Epithelial cell of proximal tubule (primary cell): ENCODE measurements around the gene KIDINS220. TPM values are rescaled to one million over a fixed set of nuclear protein-coding genes. Genes with fewer than 3 reads are reported as not detected.
A peak's percentile ranks its signal among the peaks of the same experiment; 100 is the strongest.

Source experiments
- DNase-seq: peaks from one replicate; pipeline ENCODE4 v3.0.0-alpha.2; 2011; ENCODE audit warnings: low read depth
- H3K4me3 ChIP-seq: 2 replicates; pipeline ENCODE4 v1.5.1; 2011; ENCODE audit warnings: low read depth, mild to moderate bottlenecking, low read length
- total RNA-seq: library from RNA; depleted of rRNA; stranded (reverse); fragments of >200 nt; gene quantifications from 2 replicates; pipeline ENCODE4 v1.2.3, GENCODE V29; 2015
- TF ChIP-seq, protein P1 (sequence below): conservative IDR thresholded peaks from 2 replicates; pipeline ENCODE4 v1.5.1; 2012; ENCODE audit warnings: low read depth, mild to moderate bottlenecking, low read length

KIDINS220 gene
- total RNA-seq = 17.4 and 27.0 TPM in 2 replicates

DNA sequence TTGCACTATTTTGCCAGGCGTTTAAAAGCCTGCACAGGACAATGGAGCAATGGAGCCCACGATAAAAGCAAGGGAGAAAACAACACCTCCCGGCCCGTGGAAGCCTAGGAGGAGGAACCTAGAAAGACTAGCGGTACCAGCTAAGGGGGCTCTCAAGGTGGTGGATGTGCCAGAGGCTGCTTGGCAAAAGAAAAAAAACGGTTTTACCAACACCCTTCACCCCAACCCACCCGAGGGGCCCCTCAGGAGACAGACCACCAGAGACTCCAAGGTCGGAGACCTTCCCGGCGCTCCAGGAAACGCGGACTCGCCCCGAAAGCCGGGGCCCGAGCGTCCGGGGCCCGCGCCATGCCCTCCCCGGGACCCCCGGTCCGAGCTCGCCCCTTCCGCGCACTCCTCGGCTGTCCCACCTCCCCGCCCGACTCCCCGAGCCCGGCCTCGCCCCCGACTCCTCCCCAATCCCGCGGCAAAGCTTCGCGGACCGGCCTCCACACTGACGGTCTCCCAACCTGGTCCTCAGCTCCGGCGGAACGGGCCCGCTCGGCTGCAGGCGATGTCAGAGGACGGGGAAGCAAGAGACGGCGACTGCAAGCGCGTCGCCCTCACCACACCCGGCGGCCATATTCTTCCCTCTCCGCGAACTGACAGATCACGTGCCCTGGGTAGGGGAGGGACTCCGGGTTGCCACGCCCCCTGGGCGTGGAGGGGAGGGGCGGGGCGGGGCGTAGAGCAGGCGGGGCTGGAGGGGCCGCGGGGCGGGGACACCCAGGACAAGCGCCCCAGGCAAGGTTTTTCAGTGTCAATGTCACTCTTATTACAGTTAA lies at the start of gene KIDINS220:
TSS of gene KIDINS220 (minus strand) at position 643 of the 824 bp plus-strand sequence. CDS start 10,520 bp downstream, outside the sequence.
- H3K4me3 ChIP-seq = peak within 1 kb of the TSS; percentile 68
- DNase-seq = no peak
- TF ChIP-seq, protein P1, sequence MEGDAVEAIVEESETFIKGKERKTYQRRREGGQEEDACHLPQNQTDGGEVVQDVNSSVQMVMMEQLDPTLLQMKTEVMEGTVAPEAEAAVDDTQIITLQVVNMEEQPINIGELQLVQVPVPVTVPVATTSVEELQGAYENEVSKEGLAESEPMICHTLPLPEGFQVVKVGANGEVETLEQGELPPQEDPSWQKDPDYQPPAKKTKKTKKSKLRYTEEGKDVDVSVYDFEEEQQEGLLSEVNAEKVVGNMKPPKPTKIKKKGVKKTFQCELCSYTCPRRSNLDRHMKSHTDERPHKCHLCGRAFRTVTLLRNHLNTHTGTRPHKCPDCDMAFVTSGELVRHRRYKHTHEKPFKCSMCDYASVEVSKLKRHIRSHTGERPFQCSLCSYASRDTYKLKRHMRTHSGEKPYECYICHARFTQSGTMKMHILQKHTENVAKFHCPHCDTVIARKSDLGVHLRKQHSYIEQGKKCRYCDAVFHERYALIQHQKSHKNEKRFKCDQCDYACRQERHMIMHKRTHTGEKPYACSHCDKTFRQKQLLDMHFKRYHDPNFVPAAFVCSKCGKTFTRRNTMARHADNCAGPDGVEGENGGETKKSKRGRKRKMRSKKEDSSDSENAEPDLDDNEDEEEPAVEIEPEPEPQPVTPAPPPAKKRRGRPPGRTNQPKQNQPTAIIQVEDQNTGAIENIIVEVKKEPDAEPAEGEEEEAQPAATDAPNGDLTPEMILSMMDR = no peak

DNA sequence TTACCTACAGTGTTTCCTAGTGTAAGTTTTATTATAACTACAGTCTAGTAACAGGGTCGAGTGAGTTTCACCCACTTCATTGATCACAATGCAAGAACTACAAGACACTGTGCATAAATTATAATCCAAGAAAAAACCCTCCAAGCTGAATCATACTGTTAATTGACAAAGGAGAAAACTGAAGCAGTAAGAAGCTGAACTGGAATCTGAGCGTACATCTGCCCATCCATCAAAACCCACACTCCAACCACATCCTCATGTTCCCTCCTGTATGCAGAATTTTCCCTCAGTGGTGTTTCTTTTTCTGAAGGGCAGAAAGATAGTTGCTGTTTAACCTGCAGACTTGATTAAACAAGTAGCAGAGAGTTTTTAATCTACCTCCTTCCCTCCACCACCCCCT lies 49.5 kb upstream of the KIDINS220 start:
- peak; percentile 10 for DNase-seq
- H3K4me3 ChIP-seq = no peak overlapping the region
- TF ChIP-seq, protein P1 = no peak

DNA sequence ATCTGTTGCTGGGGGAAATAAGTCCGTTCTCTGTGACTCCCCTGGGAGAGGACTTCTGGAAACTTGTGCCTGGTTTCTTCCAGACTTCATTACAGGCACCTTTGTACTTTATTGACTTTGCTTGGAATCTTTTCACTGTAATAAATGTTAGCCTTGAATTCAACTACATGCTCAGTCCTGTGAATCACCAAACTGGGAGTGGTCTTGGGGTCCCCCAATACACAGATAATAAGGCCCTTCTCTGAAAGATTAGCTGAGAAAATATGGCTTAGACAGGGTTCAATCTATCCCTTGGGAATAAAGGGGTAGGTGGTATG lies 48.7 kb upstream of the KIDINS220 start:
- TF ChIP-seq, protein P1 = no peak
- no peak overlapping the region for H3K4me3 ChIP-seq
- DNase-seq = no peak

GRCh38 chr2:8885449-8886201 lies 48.2 kb upstream of the KIDINS220 start:
- H3K4me3 ChIP-seq = no peak overlapping the region
- DNase-seq = no peak
- TF ChIP-seq, protein P1 = no peak

DNA sequence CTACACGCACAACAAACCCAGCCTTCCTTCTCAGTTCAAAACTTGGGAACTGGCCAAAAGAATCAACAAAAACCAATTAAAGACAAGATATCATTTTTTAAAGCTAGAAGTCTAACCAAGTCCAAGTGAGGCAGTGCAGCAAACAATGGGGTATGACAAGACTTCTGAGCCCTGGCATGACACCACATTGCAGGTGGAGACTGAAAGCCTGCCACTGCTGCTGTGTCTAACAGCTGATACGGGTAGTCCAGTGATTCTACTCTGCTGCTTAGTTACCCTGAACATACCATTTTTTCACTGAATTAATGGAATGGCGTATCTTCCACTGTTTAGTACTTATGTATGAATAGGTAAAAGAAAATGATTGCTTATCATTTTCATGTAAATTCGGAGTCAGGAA lies 47.4 kb upstream of the KIDINS220 start:
- DNase-seq = no peak
- H3K4me3 ChIP-seq = no peak overlapping the region
- TF ChIP-seq, protein P1 = no peak

- no peak for DNase-seq
- TF ChIP-seq, protein P1 = peak; percentile 70
These were observed 44.7 kb upstream of the KIDINS220 start for GRCh38 chr2:8882094-8882493.

More at GRCh38 chr2:8882094-8882493, 44.7 kb upstream of the KIDINS220 start:
- H3K4me3 ChIP-seq = no peak overlapping the region
